GM12872 (cell line): ENCODE data around the gene CTTN.

Experiments used
- CTCF ChIP-seq: IDR thresholded peaks from 3 replicates; pipeline ENCODE4 v1.5.1; 2011; ENCODE audit warnings: low read depth, mild to moderate bottlenecking, low read length, moderate library complexity; ENCODE audit not compliant: insufficient read depth

Gene CTTN

GRCh38 chr11:70394211-70394950, 3.9 kb upstream of the CTTN start:
- no peak for TF ChIP-seq CTCF

GRCh38 chr11:70397336-70397982, 870 bp upstream of the CTTN start:
- no peak for TF ChIP-seq CTCF

GRCh38 chr11:70398834-70399680, 728 bp downstream of the CTTN start:
- TF ChIP-seq CTCF = no peak

GRCh38 chr11:70399681-70400112, 1.4 kb downstream of the CTTN start:
- TF ChIP-seq CTCF = no peak

- no peak for TF ChIP-seq CTCF
Measured at GRCh38 chr11:70400643-70401042, 2.3 kb downstream of the CTTN start.

GRCh38 chr11:70402016-70402415, 3.7 kb downstream of the CTTN start:
- no peak for TF ChIP-seq CTCF

- TF ChIP-seq CTCF = no peak
Measured at GRCh38 chr11:70402685-70403084, 4.4 kb downstream of the CTTN start.
